RWPE2 (cell line): ENCODE results near the gene UNC79.

Experiments
- ATAC-seq: fragments of 200-7000 bp; cut with Tn5 transposase; 3 replicates; pipeline ENCODE4 v1.9.1; 2021; ENCODE audit warnings: low read depth
- DNase-seq: peaks from one replicate; pipeline ENCODE4 v3.0.0-alpha.2; 2020; ENCODE audit warnings: low spot score
- H3K27ac ChIP-seq: fragments of 450-650 bp; 2 replicates; pipeline ENCODE4 v1.5.1; 2017; ENCODE audit warnings: mild to moderate bottlenecking; ENCODE audit not compliant: poor library complexity, severe bottlenecking
- H3K27me3 ChIP-seq: fragments of 250-450 bp; sonication (Bioruptor Pico); 2 replicates; pipeline ENCODE4 v1.5.1; 2021; ENCODE audit warnings: mild to moderate bottlenecking, moderate library complexity; ENCODE audit not compliant: insufficient read depth, poor library complexity, severe bottlenecking
- H3K36me3 ChIP-seq: fragments of 250-450 bp; sonication (Bioruptor Pico); 2 replicates; pipeline ENCODE4 v1.5.1; 2020; ENCODE audit warnings: low read depth, mild to moderate bottlenecking, moderate library complexity
- H3K4me1 ChIP-seq: fragments of 250-450 bp; sonication (Bioruptor Pico); 2 replicates; pipeline ENCODE4 v1.5.1; 2021; ENCODE audit warnings: mild to moderate bottlenecking, moderate library complexity; ENCODE audit not compliant: insufficient read depth, poor library complexity, severe bottlenecking
- H3K4me3 ChIP-seq: fragments of 250-450 bp; sonication (Bioruptor Pico); 2 replicates; pipeline ENCODE4 v1.5.1; 2021; ENCODE audit warnings: mild to moderate bottlenecking, moderate library complexity; ENCODE audit not compliant: severe bottlenecking
- H3K9me3 ChIP-seq: fragments of 250-450 bp; sonication (Bioruptor Pico); 2 replicates; pipeline ENCODE4 v1.5.1; 2021; ENCODE audit warnings: mild to moderate bottlenecking, moderate library complexity; ENCODE audit not compliant: severe bottlenecking
- TF ChIP-seq, protein P1 (sequence below): fragments of 450-650 bp; IDR thresholded peaks from one replicate; pipeline ENCODE4 v1.5.1; 2017; ENCODE audit warnings: mild to moderate bottlenecking, moderate library complexity; ENCODE audit not compliant: poor library complexity, severe bottlenecking

Gene UNC79

GRCh38 chr14:93532541-93532940 lies 101.8 kb downstream of the UNC79 start:
- Histone ChIP-seq H3K9me3 (no peaks in the 10 kb centered on the region), H3K27ac (peak overlapping the region; percentile 43), H3K27me3 (peaks cover 4% of the 10 kb centered on the region), H3K4me1 (peaks cover 9% of the 10 kb centered on the region), H3K4me3 (no peak overlapping the region), H3K36me3 (no peaks in the 10 kb centered on the region)
- TF ChIP-seq, protein P1, sequence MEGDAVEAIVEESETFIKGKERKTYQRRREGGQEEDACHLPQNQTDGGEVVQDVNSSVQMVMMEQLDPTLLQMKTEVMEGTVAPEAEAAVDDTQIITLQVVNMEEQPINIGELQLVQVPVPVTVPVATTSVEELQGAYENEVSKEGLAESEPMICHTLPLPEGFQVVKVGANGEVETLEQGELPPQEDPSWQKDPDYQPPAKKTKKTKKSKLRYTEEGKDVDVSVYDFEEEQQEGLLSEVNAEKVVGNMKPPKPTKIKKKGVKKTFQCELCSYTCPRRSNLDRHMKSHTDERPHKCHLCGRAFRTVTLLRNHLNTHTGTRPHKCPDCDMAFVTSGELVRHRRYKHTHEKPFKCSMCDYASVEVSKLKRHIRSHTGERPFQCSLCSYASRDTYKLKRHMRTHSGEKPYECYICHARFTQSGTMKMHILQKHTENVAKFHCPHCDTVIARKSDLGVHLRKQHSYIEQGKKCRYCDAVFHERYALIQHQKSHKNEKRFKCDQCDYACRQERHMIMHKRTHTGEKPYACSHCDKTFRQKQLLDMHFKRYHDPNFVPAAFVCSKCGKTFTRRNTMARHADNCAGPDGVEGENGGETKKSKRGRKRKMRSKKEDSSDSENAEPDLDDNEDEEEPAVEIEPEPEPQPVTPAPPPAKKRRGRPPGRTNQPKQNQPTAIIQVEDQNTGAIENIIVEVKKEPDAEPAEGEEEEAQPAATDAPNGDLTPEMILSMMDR: no peak
- no peak for ATAC-seq
- no peak for DNase-seq

GRCh38 chr14:93533437-93533836 lies 102.7 kb downstream of the UNC79 start:
- H3K9me3 ChIP-seq: no peaks in the 10 kb centered on the region
- peak; percentile 75 for DNase-seq

DNA sequence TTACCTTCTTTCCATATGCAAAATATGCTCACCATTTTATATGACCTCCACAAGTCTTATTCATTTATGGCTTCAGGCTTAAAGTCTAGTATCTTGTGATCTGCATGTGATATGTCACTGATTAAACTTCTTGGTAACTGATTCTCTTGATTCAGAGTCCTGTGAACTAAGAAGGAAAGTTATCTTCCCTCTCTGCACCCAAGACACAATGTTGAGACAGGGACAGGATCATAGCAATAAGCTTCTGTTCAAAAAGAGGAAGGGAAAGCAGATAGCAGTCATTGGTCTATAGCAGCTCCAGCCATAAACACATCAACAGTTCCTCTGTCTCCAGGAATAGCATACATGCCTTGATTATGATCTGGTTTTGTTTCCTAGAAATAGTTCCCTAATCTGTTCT lies 103.1 kb downstream of the UNC79 start:
- Histone ChIP-seq H3K9me3 (no peaks in the 10 kb centered on the region), H3K36me3 (no peaks in the 10 kb centered on the region), H3K27me3 (no peaks in the 10 kb centered on the region), H3K27ac (peak overlapping the region; percentile 43), H3K4me3 (no peak overlapping the region), H3K4me1 (peaks cover 9% of the 10 kb centered on the region)
- DNase-seq (no peak), ATAC-seq (peak; percentile 5; the same call in 1 of the 3 replicates)
- TF ChIP-seq, protein P1: no peak

More at GRCh38 chr14:93533437-93533836, 102.7 kb downstream of the UNC79 start:
- H3K27me3 ChIP-seq: no peaks in the 10 kb centered on the region
- TF ChIP-seq, protein P1: no peak
- H3K4me1 ChIP-seq: peaks cover 9% of the 10 kb centered on the region
- H3K4me3 ChIP-seq: no peak overlapping the region
- H3K27ac ChIP-seq: peak overlapping the region; percentile 43
- H3K36me3 ChIP-seq: no peaks in the 10 kb centered on the region
- peak; percentile 75 for ATAC-seq

DNA sequence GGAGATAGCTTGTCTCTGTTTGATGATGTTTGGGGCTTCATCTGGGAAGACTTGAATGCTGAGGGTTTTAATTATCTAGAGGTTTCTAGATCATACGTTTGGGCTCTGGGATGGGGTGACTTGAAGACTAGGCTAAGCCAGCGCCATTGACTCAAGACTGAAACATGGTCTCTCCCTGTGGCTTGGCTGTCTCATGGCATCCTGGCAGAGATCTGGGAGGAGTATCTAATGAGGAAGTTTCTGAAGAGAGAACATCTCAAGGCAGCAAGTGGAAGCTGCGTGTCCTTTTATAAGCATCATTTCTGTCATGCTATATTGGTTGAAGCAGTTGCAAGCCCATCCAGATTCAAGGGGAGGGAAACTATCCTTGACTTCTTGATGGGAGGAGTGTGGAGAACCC lies 104.8 kb downstream of the UNC79 start:
- DNase-seq (no peak), ATAC-seq (no peak)
- H3K9me3 ChIP-seq: no peaks in the 10 kb centered on the region
- no peak overlapping the region for H3K4me3 ChIP-seq
- peaks cover 9% of the 10 kb centered on the region for H3K4me1 ChIP-seq
- H3K27me3 ChIP-seq: no peaks in the 10 kb centered on the region
- H3K36me3 ChIP-seq: no peaks in the 10 kb centered on the region
- TF ChIP-seq, protein P1: no peak
- H3K27ac ChIP-seq: no peak overlapping the region

GRCh38 chr14:93536945-93537344 lies 106.2 kb downstream of the UNC79 start:
- DNase-seq (no peak), ATAC-seq (no peak)
- Histone ChIP-seq H3K4me3 (no peak overlapping the region), H3K27me3 (no peaks in the 10 kb centered on the region), H3K9me3 (no peaks in the 10 kb centered on the region), H3K4me1 (peaks cover 9% of the 10 kb centered on the region), H3K36me3 (no peaks in the 10 kb centered on the region), H3K27ac (no peak overlapping the region)
- TF ChIP-seq, protein P1: peak; percentile 2
